IPS-18c (cell line): ENCODE data around the gene SIGLEC8.
"Not testable (repeated sequence)": the region's sequence is repeated elsewhere in the genome, so short reads cannot be mapped to it uniquely, and the experiment has no call there.

Source experiments
- H3K4me3 ChIP-seq: 2 replicates; pipeline ENCODE4 v1.7.0; 2013; ENCODE audit warnings: low read depth, mild to moderate bottlenecking, low read length, moderate library complexity; ENCODE audit not compliant: insufficient read depth
- H3K9me3 ChIP-seq: one replicate; pipeline ENCODE4 v1.6.1; 2013; ENCODE audit warnings: mild to moderate bottlenecking, low read length, moderate library complexity; ENCODE audit not compliant: control insufficient read depth, insufficient read depth

SIGLEC8 gene

GRCh38 chr19:51458899-51459505, 748 bp upstream of the SIGLEC8 start:
- Histone ChIP-seq H3K9me3 (no peaks in the 10 kb centered on the region), H3K4me3 (no peak overlapping the region)

DNA sequence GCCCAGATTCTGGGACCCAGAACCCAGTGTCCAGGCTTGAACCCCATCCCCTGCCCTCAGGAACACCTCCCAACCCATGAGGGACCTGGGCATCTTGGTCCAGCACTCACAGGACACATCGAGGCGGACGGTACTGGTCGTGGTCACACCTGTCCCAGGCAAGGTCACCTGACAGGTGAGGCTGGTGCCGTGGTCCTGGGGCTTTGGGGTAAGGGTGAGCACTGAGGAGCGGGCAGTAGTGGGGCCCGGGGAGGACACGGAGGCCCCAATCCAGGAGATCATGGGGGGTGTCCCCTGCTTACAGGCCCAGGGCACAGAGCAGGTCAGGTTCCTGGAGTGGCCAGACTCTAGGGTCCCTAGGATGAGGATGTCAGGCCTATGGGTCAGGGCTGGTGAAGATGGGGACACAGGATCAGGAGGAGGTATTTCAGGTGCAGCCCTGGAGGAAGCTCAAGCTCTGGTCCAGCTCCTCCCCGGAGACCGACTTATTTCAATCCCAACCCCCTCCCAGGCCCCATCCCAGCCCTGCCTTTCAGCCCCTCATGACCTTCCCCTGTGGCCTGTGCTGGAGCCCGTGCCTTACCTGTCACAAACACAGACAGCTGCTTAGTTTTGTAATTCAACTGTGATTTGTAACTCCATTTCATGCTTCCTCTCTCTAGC, 772 bp downstream of the SIGLEC8 start:
- Histone ChIP-seq H3K4me3 (no peak overlapping the region), H3K9me3 (no peaks in the 10 kb centered on the region)

DNA sequence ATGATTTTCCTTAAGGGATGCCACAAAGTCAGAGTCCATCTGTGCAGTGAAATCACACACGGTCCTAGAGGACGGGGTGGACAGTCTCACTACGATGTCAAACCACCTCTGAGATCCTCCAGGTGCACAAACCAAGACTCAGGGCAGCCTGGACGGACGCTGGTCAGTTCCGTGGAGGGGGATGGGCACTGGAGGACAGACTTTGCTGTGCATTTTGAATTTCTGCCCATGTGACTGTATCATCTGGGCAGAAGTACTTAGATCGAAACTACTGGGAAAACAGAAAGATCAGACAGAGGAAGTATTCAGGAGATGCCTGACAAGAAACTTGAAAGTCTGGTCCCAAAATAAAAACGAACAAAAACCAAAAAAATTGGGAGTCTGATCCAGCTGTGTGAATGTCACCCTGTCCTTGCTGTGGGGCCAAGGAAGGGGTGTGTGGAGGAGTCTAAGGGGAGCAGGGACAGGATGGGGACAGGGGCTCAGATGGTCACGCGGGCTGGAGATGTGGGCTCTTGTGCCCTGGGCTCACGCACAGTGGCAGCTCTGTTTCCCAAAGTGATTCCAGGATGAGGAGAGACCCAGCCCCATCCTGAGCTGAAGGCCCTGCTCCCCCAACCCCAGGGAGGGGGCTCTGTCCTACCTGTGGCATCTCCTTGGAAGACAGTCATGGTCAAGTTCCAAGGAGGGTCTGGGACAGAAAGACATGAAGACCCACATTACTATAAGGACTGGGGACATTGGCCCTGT, 1.5 kb downstream of the SIGLEC8 start:
- no peaks in the 10 kb centered on the region for H3K9me3 ChIP-seq

DNA sequence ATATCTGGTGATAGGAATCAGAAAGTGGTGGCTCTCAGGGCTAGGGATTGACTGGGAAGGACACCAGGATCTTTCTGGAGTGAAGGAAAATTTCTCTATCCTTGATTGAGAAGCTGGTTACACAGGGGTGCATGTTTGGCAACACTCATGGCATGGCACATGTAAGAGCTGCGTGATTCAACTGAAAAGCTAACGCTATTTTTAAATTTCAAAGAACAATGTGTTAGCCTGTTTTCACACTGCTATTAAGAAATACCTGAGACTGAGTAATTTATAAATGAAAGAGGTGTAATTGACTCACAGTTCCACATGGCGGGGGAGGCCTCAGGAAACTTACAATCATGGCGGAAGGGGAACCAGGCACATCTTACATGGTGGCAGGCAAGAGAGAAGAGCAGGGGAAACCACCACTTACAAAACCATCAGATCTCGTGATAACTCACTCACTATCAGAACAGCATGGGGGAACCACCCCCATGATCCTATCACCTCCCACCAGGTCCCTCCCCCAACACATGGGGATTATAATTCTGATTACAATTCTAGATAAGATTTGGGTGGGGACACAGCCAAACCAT, 7.4 kb downstream of the SIGLEC8 start:
- H3K4me3 ChIP-seq = no peak overlapping the region
- H3K9me3 ChIP-seq = no peaks in the 10 kb centered on the region

More for the DNA sequence above, 1.5 kb downstream of the SIGLEC8 start:
- no peak overlapping the region for H3K4me3 ChIP-seq

DNA sequence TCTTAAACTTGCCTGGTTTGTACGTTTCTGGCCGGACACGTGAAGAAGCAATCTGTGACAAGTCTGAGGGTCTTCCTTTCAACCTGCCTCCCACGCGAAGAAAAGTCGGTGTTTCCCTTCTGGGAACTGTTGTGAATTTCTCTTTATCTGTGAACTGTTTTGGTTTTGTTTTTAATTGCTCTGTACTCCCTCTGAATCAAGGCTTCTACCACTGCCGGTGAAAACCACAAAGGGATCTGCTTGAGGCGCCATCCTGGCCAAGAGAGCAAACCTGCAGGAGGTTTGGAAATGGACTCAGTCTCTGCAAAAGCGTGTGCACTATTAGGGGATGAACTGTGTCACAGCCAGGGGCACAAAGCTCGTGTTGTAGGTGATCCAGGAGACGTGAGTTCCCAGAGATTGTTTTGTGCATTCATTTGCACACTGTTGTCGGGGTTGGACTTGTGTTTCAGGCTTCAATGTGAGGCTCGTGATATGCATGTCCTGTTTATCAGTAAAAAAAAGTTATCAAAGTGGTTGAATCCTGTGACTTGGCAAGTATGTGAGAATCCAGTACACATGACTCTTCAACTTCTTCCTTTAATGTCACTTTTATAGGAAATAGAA, 9.7 kb downstream of the SIGLEC8 start:
- no peak overlapping the region for H3K4me3 ChIP-seq
- no peaks in the 10 kb centered on the region for H3K9me3 ChIP-seq

DNA sequence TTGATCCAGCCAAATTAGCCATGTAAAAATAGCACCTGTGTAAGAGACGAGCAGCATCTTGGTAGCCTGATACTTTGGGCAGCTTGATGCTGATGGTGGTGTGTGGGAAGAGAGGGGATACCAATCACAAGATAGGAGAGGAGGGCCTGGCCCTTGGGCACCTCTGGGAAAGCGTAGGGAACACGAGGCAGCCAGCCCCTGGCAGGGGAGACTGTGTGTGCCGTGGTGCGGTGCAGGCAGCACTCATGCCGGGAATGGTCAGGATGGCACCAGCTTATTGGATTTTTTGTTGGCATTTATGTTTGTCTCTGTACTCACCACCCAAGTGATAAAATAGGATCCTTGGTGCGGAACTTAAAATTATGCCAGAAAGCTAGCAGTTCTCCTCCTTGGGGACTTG, 10.2 kb downstream of the SIGLEC8 start:
- no peaks in the 10 kb centered on the region for H3K9me3 ChIP-seq
- H3K4me3 ChIP-seq = no peak overlapping the region

- H3K4me3 ChIP-seq, H3K9me3 ChIP-seq: not testable (repeated sequence)
These were observed 10.7 kb downstream of the SIGLEC8 start for GRCh38 chr19:51447510-51447909.

DNA sequence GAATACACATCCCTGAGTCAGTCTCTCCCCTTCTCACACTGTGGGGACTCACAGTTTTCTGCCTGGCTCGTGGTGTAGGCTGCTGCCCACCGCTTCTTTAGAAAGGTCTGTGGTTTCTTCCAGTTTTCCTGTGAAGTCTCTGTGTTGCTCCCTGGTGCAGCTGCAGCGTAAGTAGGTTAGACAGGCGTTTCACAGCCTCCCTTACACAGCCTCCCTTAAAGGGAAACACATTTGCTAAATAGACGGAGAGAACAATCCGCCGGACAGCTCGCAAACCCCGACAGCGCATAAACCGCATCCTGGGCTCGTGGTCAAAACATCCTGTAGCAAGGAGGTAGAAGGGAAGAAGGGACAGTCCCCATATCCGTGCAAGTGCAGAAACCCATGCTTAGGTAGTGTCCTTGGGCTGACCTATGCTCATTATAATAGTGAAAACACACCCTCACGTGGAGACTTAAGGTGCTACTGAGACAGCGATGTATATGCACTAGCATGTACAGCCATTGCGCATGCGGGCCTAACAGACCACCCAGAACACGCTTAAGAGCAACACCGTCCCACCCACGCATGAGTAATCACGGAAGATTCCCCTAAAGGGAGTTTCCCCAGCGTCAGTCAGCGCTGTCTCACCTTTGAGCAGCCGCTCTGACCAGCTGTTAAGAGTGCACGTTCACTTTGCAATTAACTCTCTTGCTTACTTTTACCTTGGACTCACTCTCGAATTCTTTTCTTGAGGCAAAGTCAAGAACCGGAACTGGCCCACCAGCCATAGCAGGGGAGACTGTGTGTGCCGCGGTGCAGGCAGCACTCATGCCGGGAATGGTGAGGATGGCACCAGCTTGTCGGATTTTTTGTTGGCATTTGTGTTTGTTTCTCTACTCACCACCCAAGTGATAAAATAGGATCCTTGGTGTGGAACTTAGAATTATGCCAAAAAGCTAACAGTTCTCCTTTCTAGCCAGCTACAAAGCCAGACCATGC, 16.6 kb downstream of the SIGLEC8 start:
- Histone ChIP-seq H3K9me3 (no peaks in the 10 kb centered on the region), H3K4me3 (no peak overlapping the region)

- no peak overlapping the region for H3K4me3 ChIP-seq
- no peaks in the 10 kb centered on the region for H3K9me3 ChIP-seq
These were observed 17.3 kb downstream of the SIGLEC8 start for GRCh38 chr19:51440846-51441409.

DNA sequence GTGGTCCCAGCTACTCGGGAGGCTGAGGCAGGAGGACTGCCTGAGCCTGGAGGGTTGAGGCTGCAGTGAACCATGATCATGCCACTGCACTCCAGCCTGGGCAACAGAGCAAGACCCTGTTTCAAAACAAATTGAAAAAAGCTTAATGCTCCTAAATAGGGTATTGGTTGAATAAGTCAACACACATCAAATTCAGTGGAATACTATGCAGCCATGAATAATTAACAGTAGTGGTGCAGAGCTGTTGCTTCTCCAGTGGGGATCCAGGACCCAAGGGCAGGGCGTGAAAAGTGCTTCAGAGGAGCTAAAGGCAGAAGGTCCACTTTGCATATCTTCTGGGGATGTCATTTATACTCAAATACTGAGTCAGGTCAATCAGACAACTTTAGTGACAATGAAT, 18.2 kb downstream of the SIGLEC8 start:
- no peak overlapping the region for H3K4me3 ChIP-seq
- no peaks in the 10 kb centered on the region for H3K9me3 ChIP-seq

GRCh38 chr19:51439021-51439465, 19.2 kb downstream of the SIGLEC8 start:
- H3K4me3 ChIP-seq = no peak overlapping the region

DNA sequence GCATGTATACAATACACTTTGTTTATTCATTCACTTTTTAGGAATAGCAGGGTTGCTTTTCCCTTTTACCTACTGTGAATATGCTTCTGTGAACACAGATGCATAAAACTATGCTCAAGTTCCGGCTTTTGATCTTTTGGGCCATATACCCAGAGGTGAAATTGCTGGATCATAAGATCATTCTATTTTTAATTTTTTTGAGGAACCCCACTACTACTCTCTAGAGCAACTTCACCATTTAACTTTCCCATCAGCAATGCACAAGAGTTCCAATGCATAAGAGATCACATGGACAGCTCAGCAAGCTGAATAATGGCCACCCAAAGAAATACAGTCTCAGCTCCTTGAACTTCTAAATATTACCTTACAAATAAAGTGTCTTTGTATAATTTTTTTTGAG, 23.8 kb downstream of the SIGLEC8 start:
- H3K9me3 ChIP-seq = no peaks in the 10 kb centered on the region
- H3K4me3 ChIP-seq = no peak overlapping the region

More at GRCh38 chr19:51439021-51439465, 19.2 kb downstream of the SIGLEC8 start:
- H3K9me3 ChIP-seq = no peaks in the 10 kb centered on the region

DNA sequence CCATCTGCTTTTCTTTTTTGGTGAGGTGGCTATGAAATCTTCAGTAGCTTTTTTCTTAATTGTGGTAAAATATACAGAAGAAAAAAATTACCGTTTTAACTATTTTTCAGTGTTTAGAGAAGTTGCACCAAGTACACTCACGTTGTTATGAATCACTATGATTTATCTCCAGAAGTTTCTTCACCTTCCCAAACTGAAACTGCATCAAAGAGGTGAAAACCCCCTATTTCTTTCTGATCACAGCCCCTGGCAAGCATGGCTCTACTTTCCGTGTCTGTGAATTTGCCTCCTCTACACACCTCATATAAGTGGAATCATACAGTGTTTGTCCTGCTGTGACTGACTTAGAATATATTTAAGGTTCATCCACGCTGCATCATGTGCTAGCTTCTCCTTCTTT, 25.2 kb downstream of the SIGLEC8 start:
- Histone ChIP-seq H3K4me3 (no peak overlapping the region), H3K9me3 (no peaks in the 10 kb centered on the region)

- no peaks in the 10 kb centered on the region for H3K9me3 ChIP-seq
- H3K4me3 ChIP-seq = no peak overlapping the region
These were observed 27.1 kb downstream of the SIGLEC8 start for GRCh38 chr19:51431124-51431523.

- Histone ChIP-seq H3K9me3 (no peaks in the 10 kb centered on the region), H3K4me3 (no peak overlapping the region)
These were observed 28.0 kb downstream of the SIGLEC8 start for GRCh38 chr19:51430221-51430620.

GRCh38 chr19:51427201-51427600, 31.1 kb downstream of the SIGLEC8 start:
- H3K4me3 ChIP-seq = no peak overlapping the region
- no peaks in the 10 kb centered on the region for H3K9me3 ChIP-seq
